Measurements from ENCODE around the gene OR8H3.
"Not testable (repeated sequence)": the region's sequence is repeated elsewhere in the genome, so short reads cannot be mapped to it uniquely, and the experiment has no call there.

The OR8H3 gene, protein sequence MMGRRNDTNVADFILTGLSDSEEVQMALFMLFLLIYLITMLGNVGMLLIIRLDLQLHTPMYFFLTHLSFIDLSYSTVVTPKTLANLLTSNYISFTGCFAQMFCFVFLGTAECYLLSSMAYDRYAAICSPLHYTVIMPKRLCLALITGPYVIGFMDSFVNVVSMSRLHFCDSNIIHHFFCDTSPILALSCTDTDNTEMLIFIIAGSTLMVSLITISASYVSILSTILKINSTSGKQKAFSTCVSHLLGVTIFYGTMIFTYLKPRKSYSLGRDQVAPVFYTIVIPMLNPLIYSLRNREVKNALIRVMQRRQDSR
- 0 reads per million in 2 donors for total RNA-seq

DNA sequence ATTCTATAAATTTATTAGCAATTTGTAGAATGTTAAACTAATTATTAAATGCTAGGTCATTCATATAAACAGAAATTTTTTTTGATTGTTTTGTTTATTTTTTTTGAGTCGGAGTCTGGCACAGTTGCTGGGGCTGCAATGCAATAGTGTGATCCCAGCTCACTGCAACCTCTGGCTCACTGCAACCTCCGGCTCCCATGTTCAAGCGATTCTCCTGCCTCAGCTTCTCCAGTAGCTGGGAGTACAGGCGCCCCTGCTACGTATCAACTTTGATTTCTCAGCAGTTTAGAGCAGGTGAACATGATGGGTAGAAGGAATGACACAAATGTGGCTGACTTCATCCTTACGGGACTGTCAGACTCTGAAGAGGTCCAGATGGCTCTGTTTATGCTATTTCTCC is at the start of gene OR8H3:
TSS of gene OR8H3 (plus strand) at position 301 of the 400 bp plus-strand sequence. CDS start at position 301, 0 bp downstream.
- no peak for DNase-seq

DNA sequence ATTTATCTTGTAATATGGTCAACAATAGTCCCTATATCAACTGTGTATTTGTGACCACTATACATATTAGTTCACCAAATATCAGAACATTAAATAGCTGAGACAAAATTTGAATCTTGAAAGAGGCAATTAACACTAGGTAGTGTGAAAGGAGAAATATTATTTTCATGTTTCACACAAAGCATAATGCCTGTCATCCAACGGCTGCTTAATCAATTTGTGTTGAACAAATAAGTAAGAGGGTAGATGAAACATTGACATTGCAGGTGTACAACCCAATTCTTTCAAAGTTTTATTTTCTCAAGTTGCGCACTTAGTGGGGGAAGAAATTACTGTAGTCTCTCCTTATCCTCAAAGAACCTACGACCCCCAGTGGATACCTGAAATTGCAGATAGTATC is 32.5 kb upstream of the OR8H3 start:
- no peak for DNase-seq

- DNase-seq: no peak
These were observed 29.2 kb upstream of the OR8H3 start, which contains the start of gene OR8I2 for GRCh38 chr11:56093008-56093407. Gene OR8I2 (plus strand): TSS chr11:56093308. CDS start chr11:56093308, 0 bp downstream.

- DNase-seq: no peak
These were observed 18.9 kb upstream of the OR8H3 start, which contains the start of gene OR8H2 for GRCh38 chr11:56103210-56103737. Gene OR8H2 (plus strand): TSS chr11:56103687. CDS start chr11:56105043, 1,356 bp downstream.

GRCh38 chr11:56140151-56140661 is 18.0 kb downstream of the OR8H3 start, which contains the start of gene OR8J3:
Gene OR8J3 (minus strand): TSS chr11:56140201. CDS start chr11:56137718, 2,483 bp downstream.
- DNase-seq: no peak

DNA sequence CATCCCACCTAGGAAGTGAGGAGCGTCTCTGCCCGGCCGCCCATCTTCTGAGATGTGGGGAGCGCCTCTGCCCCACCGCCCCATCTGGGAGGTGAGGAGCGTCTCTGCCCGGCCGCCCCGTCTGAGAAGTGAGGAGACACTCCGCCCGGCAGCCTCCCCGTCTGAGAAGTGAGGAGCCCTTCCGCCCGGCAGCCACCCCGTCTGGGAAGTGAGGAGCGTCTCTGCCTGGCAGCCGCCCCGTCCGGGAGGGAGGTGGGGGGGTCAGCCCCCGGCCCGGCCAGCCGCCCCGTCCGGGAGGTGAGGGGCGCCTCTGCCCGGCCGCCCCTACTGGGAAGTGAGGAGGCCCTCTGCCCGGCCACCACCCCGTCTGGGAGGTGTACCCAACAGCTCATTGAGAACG is 21.5 kb downstream of the OR8H3 start:
- not testable (repeated sequence) for DNase-seq

DNA sequence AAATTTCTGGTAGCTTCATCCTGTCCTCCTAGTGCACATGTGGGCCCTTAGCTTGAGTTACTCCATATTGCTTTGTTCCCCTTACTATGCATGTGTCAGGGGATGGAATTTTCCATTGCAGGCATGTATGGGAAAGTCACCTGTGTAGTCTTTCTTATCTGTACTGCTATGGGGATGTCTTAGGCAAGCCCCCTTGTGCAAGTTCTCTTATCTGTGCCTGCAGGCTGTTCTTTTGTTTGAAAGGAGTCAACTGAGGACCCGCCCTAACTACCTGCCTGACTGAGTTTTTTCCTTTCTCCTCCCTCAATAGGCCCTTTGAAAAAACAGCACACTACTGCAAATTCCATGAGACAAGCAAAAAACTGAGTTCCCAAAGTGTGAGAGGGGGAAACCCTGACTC is 29.2 kb downstream of the OR8H3 start:
- DNase-seq: no peak

DNA sequence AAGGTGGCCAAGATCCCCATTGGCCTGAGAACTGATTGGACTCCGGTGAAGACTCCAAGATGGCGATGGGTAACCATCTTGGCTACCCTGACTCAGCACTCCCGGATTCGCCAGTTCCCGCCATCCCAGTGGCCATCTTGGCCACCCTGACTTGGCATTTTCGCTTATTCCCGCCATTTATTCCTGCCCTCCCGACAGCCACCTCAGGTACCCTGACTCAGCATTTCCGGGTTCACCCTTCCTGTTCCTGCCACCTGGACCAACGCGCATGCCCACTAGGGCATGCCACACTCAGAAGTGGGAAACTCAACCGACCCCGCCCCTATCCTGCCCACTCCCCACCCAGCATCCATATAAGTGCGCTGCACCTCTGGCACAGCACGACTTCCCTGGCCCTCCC is 30.2 kb downstream of the OR8H3 start:
- DNase-seq: no peak

DNA sequence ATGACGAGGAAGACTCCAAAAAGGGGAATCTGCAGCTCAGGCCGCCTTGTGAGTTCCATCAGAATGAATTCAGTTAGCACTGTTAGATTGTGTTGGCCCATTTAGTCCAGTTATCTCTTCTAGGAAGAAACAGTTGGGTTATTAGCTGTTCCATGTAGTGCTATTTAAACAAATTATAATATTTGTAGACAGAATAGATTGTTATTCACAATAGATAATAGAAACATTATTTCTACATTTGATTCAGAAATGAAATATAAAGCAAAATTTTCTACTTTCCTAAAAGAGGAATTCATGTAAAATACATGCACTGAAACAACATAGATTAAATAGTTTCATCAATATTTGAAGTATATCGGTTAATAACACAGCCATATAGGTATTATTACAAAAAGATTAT is 38.0 kb downstream of the OR8H3 start, which contains the start of gene OR8K5:
TSS of gene OR8K5 (minus strand) at position 101 of the 400 bp plus-strand sequence. CDS start at position 101, 0 bp downstream.
- DNase-seq: no peak

DNA sequence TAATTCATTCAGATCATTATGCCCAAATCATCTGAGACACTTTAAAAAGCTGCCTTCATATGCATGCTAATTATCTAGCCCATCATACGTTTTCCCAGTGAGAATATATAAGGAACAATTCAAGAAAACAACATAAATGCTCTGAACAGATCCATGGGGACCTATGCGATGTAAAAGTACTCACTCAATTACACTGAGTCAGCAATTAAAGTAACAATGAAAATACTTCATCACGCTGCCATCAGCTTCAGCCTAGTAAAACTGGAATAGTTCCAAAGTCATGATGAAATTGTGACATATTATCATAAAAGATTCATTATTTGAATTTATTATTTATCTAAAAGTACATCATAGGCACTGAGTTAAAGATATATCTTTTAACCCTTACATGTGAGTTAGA is 41.6 kb downstream of the OR8H3 start:
- no peak for DNase-seq

DNA sequence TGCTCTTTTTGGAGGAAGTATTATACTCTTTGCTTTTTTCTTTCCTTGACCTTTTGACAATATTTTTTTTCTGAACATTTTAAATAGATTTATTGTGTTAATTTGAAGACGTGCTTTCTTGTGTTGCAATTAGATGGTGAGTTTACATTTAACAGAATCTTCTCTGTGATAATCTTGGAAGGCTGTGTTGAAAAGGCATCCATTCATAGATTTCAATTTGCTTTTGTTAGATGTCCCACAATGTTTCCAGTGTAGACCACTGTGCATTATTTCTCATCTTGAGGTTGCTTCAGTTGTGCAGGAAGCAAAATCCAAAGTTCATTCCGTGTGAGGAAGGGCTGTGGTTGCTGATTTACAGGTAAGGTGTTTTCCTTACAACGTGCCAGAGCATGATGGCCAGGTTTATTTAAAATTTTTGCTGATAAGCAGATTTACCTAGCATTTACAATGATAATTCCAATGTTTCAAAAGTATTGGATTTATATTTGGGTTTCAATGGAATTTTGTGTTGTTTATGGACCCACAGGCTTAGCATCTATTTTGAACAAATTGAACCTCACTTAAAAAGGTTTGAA is 50.2 kb downstream of the OR8H3 start:
- DNase-seq: no peak

All from T-helper 2 cell (primary cell).